SKM-1 treated with dmso at 0.1 percent for 144 hours (cell line): ENCODE data around the gene UNC45B.
A peak's percentile ranks its signal among the peaks of the same experiment; 100 is the strongest.
"Not testable (repeated sequence)": the region's sequence is repeated elsewhere in the genome, so short reads cannot be mapped to it uniquely, and the experiment has no call there.

Experiments
- DNase-seq: peaks from one replicate; lab custom pipeline; 2025; ENCODE audit not compliant: unreplicated experiment; lab: John Stamatoyannopoulos, UW

UNC45B gene

GRCh38 chr17:35138218-35138617, 9.4 kb upstream of the UNC45B start:
- no peak for DNase-seq

- DNase-seq = peak; percentile 66
Observed at GRCh38 chr17:35141681-35142466, 5.7 kb upstream of the UNC45B start, which contains the start of gene NLE1. Gene NLE1 (minus strand): TSS chr17:35142303. CDS start chr17:35142275, 28 bp downstream.

- DNase-seq = no peak
Observed at GRCh38 chr17:35142467-35142796, 5.2 kb upstream of the UNC45B start.

GRCh38 chr17:35144840-35145239, 2.8 kb upstream of the UNC45B start:
- no peak for DNase-seq

- no peak for DNase-seq
Observed at GRCh38 chr17:35146214-35146833, 1.3 kb upstream of the UNC45B start.

- no peak for DNase-seq
Observed at GRCh38 chr17:35148144-35148543, 527 bp downstream of the UNC45B start.

GRCh38 chr17:35149941-35150340, 2.3 kb downstream of the UNC45B start:
- no peak for DNase-seq

GRCh38 chr17:35151080-35151479, 3.5 kb downstream of the UNC45B start:
- DNase-seq = not testable (repeated sequence)

GRCh38 chr17:35152421-35153140, 5.0 kb downstream of the UNC45B start:
- no peak for DNase-seq

- DNase-seq = no peak
Observed at GRCh38 chr17:35154196-35155165, 6.9 kb downstream of the UNC45B start.

GRCh38 chr17:35155246-35155645, 7.6 kb downstream of the UNC45B start:
- no peak for DNase-seq

GRCh38 chr17:35159940-35160339, 12.3 kb downstream of the UNC45B start:
- no peak for DNase-seq

- DNase-seq = no peak
Observed at GRCh38 chr17:35160354-35161201, 13.0 kb downstream of the UNC45B start.

- peak; percentile 65 for DNase-seq
Observed at GRCh38 chr17:35161281-35161761, 13.7 kb downstream of the UNC45B start.

GRCh38 chr17:35162755-35163154, 15.1 kb downstream of the UNC45B start:
- DNase-seq = no peak

- no peak for DNase-seq
Observed at GRCh38 chr17:35163886-35164285, 16.3 kb downstream of the UNC45B start.

GRCh38 chr17:35164716-35165115, 17.1 kb downstream of the UNC45B start:
- DNase-seq = no peak

GRCh38 chr17:35166526-35166925, 18.9 kb downstream of the UNC45B start:
- no peak for DNase-seq

GRCh38 chr17:35167046-35167445, 19.4 kb downstream of the UNC45B start:
- no peak for DNase-seq

GRCh38 chr17:35167666-35168065, 20.0 kb downstream of the UNC45B start:
- no peak for DNase-seq
